ENCODE data around the gene IL36B. TPM values are rescaled to one million over a fixed set of nuclear protein-coding genes. Genes with fewer than 3 reads are reported as not detected.

Gene IL36B
- total RNA-seq, 4 donors from 2014 or later = not detected

GRCh38 chr2:113018509-113018908 lies 34.2 kb downstream of the IL36B start:
- WGBS, 2 donors = 80 to 83% methylated on average over 3 of the region's 3 CpGs
- TF ChIP-seq EP300 (IDR thresholded peaks at IDR 0.05) (no peak), CTCF (IDR thresholded peaks at IDR 0.05) (no peak), POLR2A (IDR thresholded peaks at IDR 0.05) (no peak)
- H3K9me3 ChIP-seq = no peaks in the 10 kb centered on the region
- H3K27ac ChIP-seq = no peak overlapping the region
- no peaks in the 10 kb centered on the region for H3K36me3 ChIP-seq
- no peaks in the 10 kb centered on the region for H3K27me3 ChIP-seq
- H3K4me1 ChIP-seq = no peaks in the 10 kb centered on the region
- no peak overlapping the region for H3K4me3 ChIP-seq
- DNase-seq (ENCODE audit: low spot score in 2 of 2) = no peak

GRCh38 chr2:113015655-113016054 lies 37.0 kb downstream of the IL36B start:
- 79% methylated on average over 2 of the region's 2 CpGs for WGBS, 2 donors
- no peak overlapping the region for H3K27ac ChIP-seq
- no peak overlapping the region for H3K4me3 ChIP-seq
- no peaks in the 10 kb centered on the region for H3K36me3 ChIP-seq
- no peaks in the 10 kb centered on the region for H3K4me1 ChIP-seq
- no peaks in the 10 kb centered on the region for H3K9me3 ChIP-seq
- H3K27me3 ChIP-seq = no peaks in the 10 kb centered on the region
- TF ChIP-seq EP300 (IDR thresholded peaks at IDR 0.05) = no peak
- TF ChIP-seq CTCF (IDR thresholded peaks at IDR 0.05) = no peak
- TF ChIP-seq POLR2A (IDR thresholded peaks at IDR 0.05) = no peak
- no peak for DNase-seq (ENCODE audit: low spot score in 2 of 2)

GRCh38 chr2:113015042-113015441 lies 37.6 kb downstream of the IL36B start:
- DNase-seq (ENCODE audit: low spot score in 2 of 2) = no peak
- Histone ChIP-seq H3K36me3 (no peaks in the 10 kb centered on the region), H3K4me1 (no peaks in the 10 kb centered on the region), H3K4me3 (no peak overlapping the region), H3K9me3 (no peaks in the 10 kb centered on the region), H3K27me3 (no peaks in the 10 kb centered on the region), H3K27ac (no peak overlapping the region)
- TF ChIP-seq EP300 (IDR thresholded peaks at IDR 0.05) (no peak), CTCF (IDR thresholded peaks at IDR 0.05) (no peak), POLR2A (IDR thresholded peaks at IDR 0.05) (no peak)
- WGBS, 2 donors = 67 to 82% methylated on average over 1 of the region's 1 CpG

- Histone ChIP-seq H3K36me3 (no peaks in the 10 kb centered on the region), H3K27me3 (no peaks in the 10 kb centered on the region), H3K4me1 (no peaks in the 10 kb centered on the region), H3K9me3 (no peaks in the 10 kb centered on the region), H3K27ac (no peak overlapping the region), H3K4me3 (no peak overlapping the region)
- WGBS, 2 donors = 89 to 94% methylated on average over 2 of the region's 2 CpGs
- TF ChIP-seq EP300 (IDR thresholded peaks at IDR 0.05) (no peak), CTCF (IDR thresholded peaks at IDR 0.05) (no peak), POLR2A (IDR thresholded peaks at IDR 0.05) (no peak)
- no peak for DNase-seq (ENCODE audit: low spot score in 2 of 2)
Measured at GRCh38 chr2:113014067-113014466, 38.6 kb downstream of the IL36B start.

GRCh38 chr2:113013336-113013661 lies 39.4 kb downstream of the IL36B start:
- H3K4me3 ChIP-seq = no peak overlapping the region
- WGBS, 2 donors = 76 to 85% methylated on average over 3 of the region's 3 CpGs

More at GRCh38 chr2:113013336-113013661, 39.4 kb downstream of the IL36B start:
- H3K27me3 ChIP-seq = no peaks in the 10 kb centered on the region
- H3K27ac ChIP-seq = no peak overlapping the region
- TF ChIP-seq CTCF (IDR thresholded peaks at IDR 0.05) (no peak), POLR2A (IDR thresholded peaks at IDR 0.05) (no peak), EP300 (IDR thresholded peaks at IDR 0.05) (no peak)
- H3K36me3 ChIP-seq = no peaks in the 10 kb centered on the region
- H3K9me3 ChIP-seq = no peaks in the 10 kb centered on the region
- DNase-seq (ENCODE audit: low spot score in 2 of 2) = no peak
- no peaks in the 10 kb centered on the region for H3K4me1 ChIP-seq
